Brain microvascular endothelial cell (primary cell): ENCODE measurements around the gene FARS2.

Experiments
- DNase-seq: peaks from one replicate; pipeline ENCODE4 v3.0.0-alpha.2; 2020
- H3K27ac ChIP-seq: fragments of 250-450 bp; sonication (Bioruptor Pico); 2 replicates; pipeline ENCODE4 v1.5.1; 2020; ENCODE audit warnings: mild to moderate bottlenecking, moderate library complexity
- H3K27me3 ChIP-seq: fragments of 250-450 bp; sonication (Bioruptor Pico); replicated peaks from 2 replicates; pipeline ENCODE4 v1.5.1; 2020; ENCODE audit warnings: mild to moderate bottlenecking
- H3K36me3 ChIP-seq: fragments of 250-450 bp; sonication (Bioruptor Pico); replicated peaks from 2 replicates; pipeline ENCODE4 v1.5.1; 2020; ENCODE audit warnings: mild to moderate bottlenecking
- H3K4me3 ChIP-seq: 2 replicates; pipeline ENCODE4 v1.5.1; 2011; ENCODE audit warnings: low read depth, mild to moderate bottlenecking, control low read depth, low read length, moderate library complexity
- in situ Hi-C: cut with HindIII; loops from 2 replicates; pipeline ENCODE4 v1.10.0; 2017; ENCODE audit warnings: low sequenced_read_pairs, low pct_ligation_motif_present
- TF ChIP-seq, protein P1 (sequence below): IDR thresholded peaks from 2 replicates; pipeline ENCODE4 v1.5.1; 2011; ENCODE audit warnings: low read depth, mild to moderate bottlenecking, moderate library complexity, low read length, control low read depth, inconsistent platforms; ENCODE audit errors: missing control alignments

Gene FARS2

GRCh38 chr6:5435449-5435848, 174.1 kb downstream of the FARS2 start:
- peak; percentile 92 for DNase-seq
- in situ Hi-C loops, result no loop called here
- Histone ChIP-seq H3K27me3 (no peaks in the 10 kb centered on the region), H3K4me3 (no peak overlapping the region), H3K27ac (peak overlapping the region; percentile 33), H3K36me3 (no peaks in the 10 kb centered on the region)
- TF ChIP-seq, protein P1, sequence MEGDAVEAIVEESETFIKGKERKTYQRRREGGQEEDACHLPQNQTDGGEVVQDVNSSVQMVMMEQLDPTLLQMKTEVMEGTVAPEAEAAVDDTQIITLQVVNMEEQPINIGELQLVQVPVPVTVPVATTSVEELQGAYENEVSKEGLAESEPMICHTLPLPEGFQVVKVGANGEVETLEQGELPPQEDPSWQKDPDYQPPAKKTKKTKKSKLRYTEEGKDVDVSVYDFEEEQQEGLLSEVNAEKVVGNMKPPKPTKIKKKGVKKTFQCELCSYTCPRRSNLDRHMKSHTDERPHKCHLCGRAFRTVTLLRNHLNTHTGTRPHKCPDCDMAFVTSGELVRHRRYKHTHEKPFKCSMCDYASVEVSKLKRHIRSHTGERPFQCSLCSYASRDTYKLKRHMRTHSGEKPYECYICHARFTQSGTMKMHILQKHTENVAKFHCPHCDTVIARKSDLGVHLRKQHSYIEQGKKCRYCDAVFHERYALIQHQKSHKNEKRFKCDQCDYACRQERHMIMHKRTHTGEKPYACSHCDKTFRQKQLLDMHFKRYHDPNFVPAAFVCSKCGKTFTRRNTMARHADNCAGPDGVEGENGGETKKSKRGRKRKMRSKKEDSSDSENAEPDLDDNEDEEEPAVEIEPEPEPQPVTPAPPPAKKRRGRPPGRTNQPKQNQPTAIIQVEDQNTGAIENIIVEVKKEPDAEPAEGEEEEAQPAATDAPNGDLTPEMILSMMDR, result no peak

GRCh38 chr6:5438922-5439584, 177.7 kb downstream of the FARS2 start:
- no peaks in the 10 kb centered on the region for H3K36me3 ChIP-seq
- TF ChIP-seq, protein P1, result no peak
- in situ Hi-C loops, result no loop called here
- no peak overlapping the region for H3K4me3 ChIP-seq
- no peak overlapping the region for H3K27ac ChIP-seq
- H3K27me3 ChIP-seq, result no peaks in the 10 kb centered on the region
- no peak for DNase-seq

DNA sequence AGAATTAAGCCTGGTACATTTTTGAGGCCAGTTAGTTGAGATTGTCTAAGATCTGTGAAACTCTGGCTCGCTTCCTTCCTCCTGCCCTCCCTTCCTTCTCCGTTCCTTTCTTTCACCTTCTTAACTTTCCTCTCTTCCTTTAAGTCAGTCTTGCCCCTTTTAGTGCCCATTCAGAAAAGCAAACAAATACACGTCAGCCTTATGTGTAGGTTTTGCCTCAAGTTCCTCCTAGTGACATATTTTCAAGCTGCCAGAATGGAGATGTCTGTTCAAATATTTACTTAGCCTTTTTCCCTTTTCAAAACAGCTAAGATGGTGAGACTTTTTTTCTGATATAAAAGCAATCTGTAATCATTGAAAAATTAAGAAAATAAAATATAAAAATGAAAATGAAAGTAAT, 178.4 kb downstream of the FARS2 start:
- Histone ChIP-seq H3K27me3 (no peaks in the 10 kb centered on the region), H3K27ac (no peak overlapping the region), H3K4me3 (no peak overlapping the region), H3K36me3 (no peaks in the 10 kb centered on the region)
- no peak for DNase-seq
- TF ChIP-seq, protein P1, result no peak
- in situ Hi-C loops, result no loop called here

GRCh38 chr6:5442319-5442718, 181.0 kb downstream of the FARS2 start:
- H3K27me3 ChIP-seq, result no peaks in the 10 kb centered on the region
- no peak overlapping the region for H3K27ac ChIP-seq
- no peak overlapping the region for H3K4me3 ChIP-seq
- no peaks in the 10 kb centered on the region for H3K36me3 ChIP-seq
- in situ Hi-C loops, result no loop called here
- no peak for DNase-seq
- TF ChIP-seq, protein P1, result no peak

- in situ Hi-C loops, result no loop called here
- H3K27me3 ChIP-seq, result no peaks in the 10 kb centered on the region
- no peaks in the 10 kb centered on the region for H3K36me3 ChIP-seq
- no peak for DNase-seq
- TF ChIP-seq, protein P1, result no peak
- H3K27ac ChIP-seq, result no peak overlapping the region
- no peak overlapping the region for H3K4me3 ChIP-seq
These were observed 181.6 kb downstream of the FARS2 start for GRCh38 chr6:5442916-5443315.

GRCh38 chr6:5443491-5443890, 182.2 kb downstream of the FARS2 start:
- Histone ChIP-seq H3K27ac (no peak overlapping the region), H3K27me3 (no peaks in the 10 kb centered on the region), H3K4me3 (no peak overlapping the region), H3K36me3 (no peaks in the 10 kb centered on the region)
- DNase-seq, result no peak
- in situ Hi-C loops, result no loop called here
- TF ChIP-seq, protein P1, result no peak
